GM12878 (cell line): ENCODE results near the gene CBX8. TPM values are rescaled to one million over a fixed set of nuclear protein-coding genes. Genes with fewer than 3 reads are reported as not detected.

Source experiments
- ATAC-seq: fragments of 200-7000 bp; cut with Tn5 transposase; 3 replicates; pipeline ENCODE4 v1.9.1; 2020; ENCODE audit warnings: mild to moderate bottlenecking, moderate library complexity
- BruUV-seq: library from RNA; stranded (reverse); fragments of 400-500 nt; replicated peaks from 2 replicates; lab custom pipeline; 2021; lab: Mats Ljungman, UMichigan
- CTCF ChIA-PET: fragments of 300-600 bp; sonication (Branson Sonifier 250); formaldehyde crosslinking; extraction: SDS; loops from one replicate; lab custom pipeline; 2021; ENCODE audit warnings: inconsistent platforms; lab: Yijun Ruan, JAX
- POLR2A ChIA-PET: fragments of 350-600 bp; formaldehyde crosslinking; extraction: SDS; loops from one replicate; lab custom pipeline; 2021; ENCODE audit warnings: inconsistent platforms; lab: Charles Lee
- RAD21 ChIA-PET: fragments of 300-600 bp; sonication (Branson Sonifier 250); formaldehyde crosslinking; loops from one replicate; lab custom pipeline; 2023; ENCODE audit warnings: antibody characterized with exemption; ENCODE audit not compliant: unreplicated experiment; lab: Charles Lee
- SMC1A ChIA-PET: fragments of 300-600 bp; sonication (Branson Sonifier 250); formaldehyde crosslinking; loops from one replicate; lab custom pipeline; 2023; ENCODE audit not compliant: unreplicated experiment, uncharacterized antibody; lab: Charles Lee
- DNase-seq: peaks from one replicate; pipeline ENCODE4 v3.0.0-alpha.2; 2011; ENCODE audit warnings: low read depth, low spot score
- FAIRE-seq: peaks from 3 replicates; lab custom pipeline; 2011; peaks lifted over from hg19 to GRCh38; lab: Jason Lieb, UNC
- H2AFZ ChIP-seq: 2 replicates; pipeline ENCODE4 v1.6.0; 2011; ENCODE audit warnings: low read depth, low read length, control low read depth; ENCODE audit not compliant: control insufficient read depth
- H3K27ac ChIP-seq: 2 replicates; pipeline ENCODE4 v1.5.1; 2011; ENCODE audit warnings: control low read depth; ENCODE audit not compliant: control insufficient read depth, insufficient read depth
- H3K27me3 ChIP-seq, 2 experiments: replicated peaks in 1 of 2; 2 replicates each; pipeline versions ENCODE4 v1.6.0 to v1.6.1; 2011; ENCODE audit warnings: low read length in 1 of 2; ENCODE audit not compliant: control insufficient read depth in 2 of 2, insufficient read depth in 2 of 2
- H3K36me3 ChIP-seq, 2 experiments: 2 replicates each; pipeline ENCODE4 v1.5.1; 2011; ENCODE audit warnings: low read length in 1 of 2; ENCODE audit not compliant: control insufficient read depth in 2 of 2, insufficient read depth in 2 of 2
- H3K4me1 ChIP-seq: 2 replicates; pipeline ENCODE4 v1.6.1; 2011; ENCODE audit warnings: mild to moderate bottlenecking, low read length, moderate library complexity, mixed read lengths; ENCODE audit not compliant: control insufficient read depth, insufficient read depth
- H3K4me2 ChIP-seq: 2 replicates; pipeline ENCODE4 v1.6.0; 2011; ENCODE audit warnings: control low read depth; ENCODE audit not compliant: control insufficient read depth, insufficient read depth
- H3K4me3 ChIP-seq: fragments of 200-600 bp; sonication (generic); 2 replicates; pipeline ENCODE4 v1.5.1; 2016
- H3K79me2 ChIP-seq: 2 replicates; pipeline ENCODE4 v1.6.0; 2011; ENCODE audit warnings: low read length; ENCODE audit not compliant: control insufficient read depth, insufficient read depth
- H3K9ac ChIP-seq: 2 replicates; pipeline ENCODE4 v1.8.0; 2011; ENCODE audit warnings: low read length, control low read depth, mixed read lengths; ENCODE audit not compliant: control insufficient read depth, insufficient read depth
- H3K9me3 ChIP-seq: replicated peaks from 3 replicates; pipeline ENCODE4 v1.5.1; 2011; ENCODE audit warnings: mild to moderate bottlenecking, low read length; ENCODE audit not compliant: control insufficient read depth, insufficient read depth
- H4K20me1 ChIP-seq: 2 replicates; pipeline ENCODE4 v1.6.0; 2011; ENCODE audit not compliant: control insufficient read depth, insufficient read depth
- BRCA1 ChIP-seq: IDR thresholded peaks from 2 replicates; pipeline ENCODE4 v1.6.1; 2011; ENCODE audit warnings: low read depth, low read length, improper control_type of control experiment
- CBFB ChIP-seq: IDR thresholded peaks from 2 replicates; pipeline ENCODE4 v1.6.1; 2016; ENCODE audit warnings: antibody characterized with exemption, low read depth
- CBX3 ChIP-seq: fragments of 200-600 bp; sonication (generic); IDR thresholded peaks from 2 replicates; pipeline ENCODE4 v1.6.1; 2016; ENCODE audit warnings: low read depth, borderline replicate concordance
- CEBPZ ChIP-seq: fragments of 150-350 bp; IDR thresholded peaks from 2 replicates; pipeline ENCODE4 v1.6.1; 2016; ENCODE audit warnings: low read depth, low read length
- HDAC2 ChIP-seq: fragments of 200-600 bp; sonication (generic); IDR thresholded peaks from 2 replicates; pipeline ENCODE4 v1.6.1; 2017
- MLLT1 ChIP-seq: fragments of 450-650 bp; IDR thresholded peaks from 2 replicates; pipeline ENCODE4 v1.6.1; 2016; ENCODE audit warnings: mild to moderate bottlenecking
- MTA3 ChIP-seq: IDR thresholded peaks from 2 replicates; pipeline ENCODE4 v1.6.1; 2012; ENCODE audit warnings: low read length, inconsistent platforms, borderline replicate concordance
- NFXL1 ChIP-seq: fragments of 450-650 bp; IDR thresholded peaks from 2 replicates; pipeline ENCODE4 v1.6.1; 2017; ENCODE audit warnings: antibody characterized with exemption, mild to moderate bottlenecking, borderline replicate concordance
- RUNX3 ChIP-seq: IDR thresholded peaks from 2 replicates; pipeline ENCODE4 v1.6.1; 2012; ENCODE audit warnings: low read length, inconsistent platforms
- SMAD5 ChIP-seq: IDR thresholded peaks from 2 replicates; pipeline ENCODE4 v1.6.1; 2016; ENCODE audit warnings: antibody characterized with exemption, low read depth
- SPI1 ChIP-seq: IDR thresholded peaks from 2 replicates; pipeline ENCODE4 v1.6.1; 2011; ENCODE audit warnings: low read depth, mild to moderate bottlenecking, low read length, moderate library complexity, borderline replicate concordance; ENCODE audit not compliant: insufficient read depth
- WGBS: methylation state at CpG from one replicate; pipeline ENCODE4 v1.1.6; 2016; ENCODE audit warnings: low lambda C conversion rate; ENCODE audit not compliant: insufficient replicate concordance, insufficient coverage; ENCODE audit errors: missing lambda C conversion rate; 5-methylcytosine and 5-hydroxymethylcytosine counted together
- in situ Hi-C: fragments of 300-500 bp; cut with MboI; formaldehyde crosslinking; loops from 9 replicates; pipeline ENCODE4 v1.14.3; 2018; ENCODE audit warnings: mixed read lengths
- intact Hi-C: fragments of 100-400 bp; cut with micrococcal nuclease; formaldehyde crosslinking; loops from one replicate; pipeline ENCODE4 v1.14.2; 2022; ENCODE audit not compliant: unreplicated experiment
- polyA plus RNA-seq, 11 experiments: library from polyadenylated mRNA; depleted of rRNA in 4 of 11; unstranded in 6 of 11; stranded (reverse) in 5 of 11; fragments of >200 nt; fragmentation: Nextera tagmentation in 4 of 11; fragmentation: Illumina TruSeq in 1 of 11; extraction: Ambion mirVana in 4 of 11; extraction: Trizol in 1 of 11; gene quantifications; 1 replicate in 1 of 11; 2 replicates in 10 of 11; pipeline versions ENCODE4 v1.2.1 to v1.2.3, GENCODE V29; 2011 to 2016; ENCODE audit warnings: inconsistent platforms in 2 of 11, missing spikeins in 2 of 11, low read depth in 1 of 11
- total RNA-seq, 4 experiments: library from RNA; depleted of rRNA in 3 of 4; stranded (reverse); fragments of >200 nt in 3 of 4; fragmentation: Illumina TruSeq in 1 of 4; extraction: Trizol in 1 of 4; gene quantifications; 2 replicates each; pipeline versions ENCODE4 v1.2.1 to v1.2.3, GENCODE V29; 2013 to 2021
- TF ChIP-seq, protein P1 (sequence below): fragments of 450-650 bp; IDR thresholded peaks from 2 replicates; pipeline ENCODE4 v1.6.1; 2017; ENCODE audit warnings: mild to moderate bottlenecking, low read depth, inconsistent platforms; ENCODE audit not compliant: poor library complexity, severe bottlenecking

CBX8 gene
- total and polyA plus RNA-seq, 10 of the 15 experiments (the other 5 are each of a cell fraction or from before 2014, with no cell fraction given) = 0.03 to 6.7 (median 1.9) TPM

DNA sequence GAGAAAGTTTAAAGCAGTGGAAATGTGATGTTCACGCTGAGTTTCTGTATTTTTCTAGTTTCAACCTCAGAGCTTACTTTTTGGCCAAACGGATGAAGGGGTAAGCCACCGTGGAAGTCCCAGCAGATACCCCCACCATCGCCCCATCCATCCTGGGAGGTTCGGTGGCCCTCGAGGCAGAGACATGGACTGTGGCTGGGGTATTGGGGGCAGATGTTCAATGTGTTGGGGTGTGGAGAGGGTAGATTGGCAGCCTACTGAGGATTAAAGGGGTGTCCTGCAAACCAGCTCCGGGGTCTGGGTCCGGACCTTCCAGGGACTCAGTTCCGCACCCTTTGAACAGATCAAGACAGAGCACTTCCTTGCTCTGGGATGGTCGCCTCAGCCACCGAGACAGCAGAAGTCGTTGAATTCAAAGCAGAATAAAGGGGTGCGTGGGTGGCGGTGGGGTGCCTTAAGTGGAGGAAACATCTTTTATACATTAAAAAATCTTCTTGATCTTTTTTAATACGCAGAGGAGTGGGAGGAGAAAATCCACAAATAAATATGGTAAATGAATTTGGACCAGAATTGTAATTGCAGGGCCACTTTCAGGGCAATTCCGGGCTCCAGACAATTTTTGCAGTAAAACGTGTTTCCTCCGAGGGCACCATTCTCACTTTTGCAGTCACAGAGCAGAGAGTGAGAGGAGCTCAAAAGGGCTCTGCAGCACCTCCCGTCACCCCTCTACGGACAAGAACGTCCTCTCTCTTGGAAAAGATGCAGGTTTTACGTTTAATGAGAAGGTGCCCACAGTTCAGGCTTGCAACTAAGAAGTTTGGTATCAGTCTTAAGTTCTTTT lies 8.2 kb upstream of the CBX8 start (continued):
- TF ChIP-seq RUNX3 = peak; percentile 37; the same call in 1 of the 2 replicates
- 0 out of 2 replicates have a peak, but pooled peaks have one; percentile 27 for TF ChIP-seq SPI1
- TF ChIP-seq CEBPZ = no peak
- 0 out of 2 replicates have a peak, but pooled peaks have one; percentile 29 for TF ChIP-seq CBFB

GRCh38 chr17:79803997-79804855 lies 7.3 kb upstream of the CBX8 start:
- H3K36me3 ChIP-seq = no peaks in the 10 kb centered on the region
- RAD21 ChIA-PET = interaction anchor here (0.8 to 2.1 kb wide), 2 partner anchors 10 to 166 kb away, joined by 3 to 5 read pairs; no protein-coding TSS in a partner anchor
- H3K4me2 ChIP-seq = peak overlapping the region; percentile 5
- H3K4me3 ChIP-seq = peak overlapping the region; percentile 34; the same call in 1 of the 2 replicates
- 10% methylated on average over 75 of the region's 76 CpGs for WGBS
- peak; percentile 82 for ATAC-seq
- peaks cover 31 to 48% of the 10 kb centered on the region in 2 experiments for H3K27me3 ChIP-seq
- DNase-seq = peak; percentile 43
- no peaks in the 10 kb centered on the region for H4K20me1 ChIP-seq
- peak; percentile 96 for FAIRE-seq
- peaks cover 46% of the 10 kb centered on the region for H3K4me1 ChIP-seq
- SMC1A ChIA-PET = interaction anchor here (0.9 kb wide), 1 partner anchor 32 kb away, joined by 4 read pairs; no protein-coding TSS in a partner anchor
- no TSS peak for BruUV-seq
- no peaks in the 10 kb centered on the region for H3K79me2 ChIP-seq
- POLR2A ChIA-PET = interaction anchor here (2.0 kb wide), 1 partner anchor 35 kb away, joined by 8 read pairs; the partner anchor contains the start of gene CBX4
- H2AFZ ChIP-seq = peak overlapping the region; percentile 75
- CTCF ChIA-PET = interaction anchor here (0.8 to 1.9 kb wide), 4 partner anchors 14 to 166 kb away, joined by 3 to 6 read pairs (median 4); no protein-coding TSS in a partner anchor
- no peak overlapping the region for H3K27ac ChIP-seq
- in situ Hi-C loops = no loop called here
- H3K9ac ChIP-seq = no peak overlapping the region; the same call in 1 of the 2 replicates
- H3K9me3 ChIP-seq = no peaks in the 10 kb centered on the region; the same call in 2 of the 3 replicates
- intact Hi-C loops = loop anchor here (5.0 kb wide), 1 partner anchor 33 kb away; the partner anchor contains the start of gene CBX4
- TF ChIP-seq BRCA1 = no peak
- peak; percentile 45; the same call in 1 of the 2 replicates for TF ChIP-seq MTA3
- no peak for TF ChIP-seq CBX3
- TF ChIP-seq SMAD5 = no peak
- no peak for TF ChIP-seq HDAC2
- TF ChIP-seq, protein P1, sequence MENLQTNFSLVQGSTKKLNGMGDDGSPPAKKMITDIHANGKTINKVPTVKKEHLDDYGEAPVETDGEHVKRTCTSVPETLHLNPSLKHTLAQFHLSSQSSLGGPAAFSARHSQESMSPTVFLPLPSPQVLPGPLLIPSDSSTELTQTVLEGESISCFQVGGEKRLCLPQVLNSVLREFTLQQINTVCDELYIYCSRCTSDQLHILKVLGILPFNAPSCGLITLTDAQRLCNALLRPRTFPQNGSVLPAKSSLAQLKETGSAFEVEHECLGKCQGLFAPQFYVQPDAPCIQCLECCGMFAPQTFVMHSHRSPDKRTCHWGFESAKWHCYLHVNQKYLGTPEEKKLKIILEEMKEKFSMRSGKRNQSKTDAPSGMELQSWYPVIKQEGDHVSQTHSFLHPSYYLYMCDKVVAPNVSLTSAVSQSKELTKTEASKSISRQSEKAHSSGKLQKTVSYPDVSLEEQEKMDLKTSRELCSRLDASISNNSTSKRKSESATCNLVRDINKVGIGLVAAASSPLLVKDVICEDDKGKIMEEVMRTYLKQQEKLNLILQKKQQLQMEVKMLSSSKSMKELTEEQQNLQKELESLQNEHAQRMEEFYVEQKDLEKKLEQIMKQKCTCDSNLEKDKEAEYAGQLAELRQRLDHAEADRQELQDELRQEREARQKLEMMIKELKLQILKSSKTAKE = peak; percentile 84
- 0 out of 2 replicates have a peak, but pooled peaks have one; percentile 18 for TF ChIP-seq MLLT1
- no peak for TF ChIP-seq NFXL1
